ENCODE measurements around the gene ARHGEF12.

Gene ARHGEF12

DNA sequence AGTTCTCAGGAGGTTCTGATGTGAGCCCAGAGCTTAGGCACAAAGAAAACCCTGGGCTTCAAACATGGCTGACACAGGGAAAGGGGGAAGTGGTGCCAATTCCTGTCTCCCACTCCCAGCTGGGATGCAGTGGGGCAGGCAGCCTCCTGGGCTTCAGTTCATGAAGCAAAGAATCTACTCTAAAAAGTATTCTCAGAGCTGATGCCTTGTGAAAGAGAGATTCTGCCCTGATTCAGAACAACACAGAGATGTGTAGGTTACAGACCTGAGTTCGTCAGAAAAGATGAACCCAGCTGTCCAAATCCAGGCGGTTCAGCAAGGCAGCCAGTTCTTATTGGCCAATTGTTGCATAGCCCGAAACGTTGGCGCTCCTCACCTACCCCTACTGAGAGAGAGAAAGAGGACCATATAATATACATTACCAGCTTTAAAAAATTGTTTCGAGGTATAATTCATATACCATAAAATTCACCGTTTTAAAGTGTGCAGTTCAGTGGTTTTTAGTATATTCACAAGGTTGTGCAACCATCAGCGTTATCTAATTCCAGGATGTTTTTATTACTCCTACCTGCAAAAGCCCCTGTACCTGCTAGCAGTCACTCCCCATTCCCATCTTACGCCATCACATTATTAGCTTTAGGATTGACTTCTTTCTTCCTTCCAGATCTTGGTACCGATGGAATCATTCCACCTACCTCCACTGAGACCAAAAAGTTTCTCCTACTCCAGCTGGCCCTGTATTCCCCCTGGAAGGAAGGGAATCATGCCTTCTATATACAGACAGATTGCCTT lies 18.3 kb upstream of the ARHGEF12 start:
- DNase-seq (ENCODE audit: low spot score), result no peak

DNA sequence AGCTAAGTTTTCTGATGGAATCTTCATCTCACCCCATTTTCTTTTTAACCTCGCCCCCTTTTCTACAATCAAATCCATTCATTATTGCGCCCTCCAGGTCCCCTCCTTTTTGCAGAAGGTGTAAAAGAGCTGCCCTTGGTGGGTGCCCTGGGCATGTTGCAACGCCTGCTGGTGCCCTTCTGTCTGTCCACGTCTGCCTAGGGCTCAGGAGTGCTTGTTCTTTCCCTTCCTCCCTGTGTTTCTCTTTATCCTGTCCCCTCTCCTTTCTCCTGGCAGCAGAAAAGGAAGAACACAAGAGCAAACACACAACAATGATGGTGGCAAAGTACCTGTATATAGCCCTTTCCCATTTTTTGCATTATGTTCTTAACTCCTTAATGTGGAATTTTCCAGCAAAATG lies 17.3 kb upstream of the ARHGEF12 start:
- no peak for DNase-seq (ENCODE audit: low spot score)

DNA sequence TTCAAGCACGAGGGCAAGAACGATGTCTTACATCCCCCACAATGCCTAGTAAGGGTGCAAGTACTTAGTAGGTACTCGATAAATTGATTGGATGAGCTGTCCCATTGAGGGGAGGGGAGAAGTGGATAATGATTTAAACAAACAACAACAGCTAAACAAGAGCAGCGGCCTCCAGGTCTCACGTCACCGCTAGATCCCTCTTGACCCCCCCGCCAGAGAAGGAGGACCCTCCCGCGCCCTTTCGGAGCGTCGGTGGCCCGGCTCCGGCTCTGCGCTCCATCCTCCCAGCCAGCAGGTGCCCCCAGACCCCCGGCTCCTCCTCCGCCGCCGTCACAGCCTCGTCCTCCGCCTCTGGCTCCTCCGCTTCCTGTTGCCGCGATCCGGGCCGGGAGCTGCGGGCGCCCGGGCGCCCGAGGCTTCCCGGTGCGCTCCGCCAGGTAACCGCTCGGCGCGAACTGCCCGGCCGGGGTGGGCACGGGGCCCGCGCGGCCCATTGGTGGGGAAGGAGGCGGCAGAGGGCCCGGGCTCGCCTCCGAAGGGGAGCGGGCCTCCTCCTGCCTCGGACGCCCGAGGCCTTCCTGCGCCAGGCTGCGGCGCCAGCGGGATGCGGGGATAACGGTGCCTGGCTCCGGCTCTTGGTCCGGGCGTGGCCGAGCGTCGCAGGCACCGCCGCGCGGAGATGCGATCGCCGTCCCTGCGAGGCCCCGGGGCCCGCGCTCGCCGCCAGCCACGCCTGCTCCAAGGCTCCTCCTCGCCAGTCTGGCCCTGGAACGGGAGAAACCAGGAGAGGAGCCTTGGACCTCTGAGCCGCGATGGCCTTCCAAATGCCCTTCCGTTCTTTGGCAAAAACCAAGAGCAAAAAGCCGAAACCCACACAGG lies 11.0 kb upstream of the ARHGEF12 start, which contains the start of gene TLCD5:
Gene TLCD5 (plus strand): TSS at position 368 of the 879 bp plus-strand sequence. CDS start 2,143 bp downstream, outside the sequence.
- DNase-seq (ENCODE audit: low spot score), result peak; percentile 71

DNA sequence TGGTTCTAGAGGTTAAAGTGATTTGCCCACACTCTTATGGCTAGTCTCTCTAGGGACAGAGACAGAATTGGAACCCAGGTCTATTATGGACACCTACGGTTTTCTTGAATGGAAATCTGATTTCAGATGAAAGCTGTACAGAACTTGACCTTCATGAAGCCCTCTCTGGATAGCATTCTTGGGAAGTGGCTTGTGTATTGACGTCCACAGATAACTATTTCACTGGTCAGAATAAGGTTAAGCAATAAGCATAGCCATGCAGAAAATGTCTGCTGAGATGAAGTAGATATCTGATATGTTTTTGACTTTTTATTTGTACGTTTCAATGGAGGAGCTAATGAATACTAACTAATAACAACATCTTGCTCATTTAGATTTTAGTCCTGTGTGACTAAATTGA lies 10.0 kb upstream of the ARHGEF12 start:
- DNase-seq (ENCODE audit: low spot score), result no peak

DNA sequence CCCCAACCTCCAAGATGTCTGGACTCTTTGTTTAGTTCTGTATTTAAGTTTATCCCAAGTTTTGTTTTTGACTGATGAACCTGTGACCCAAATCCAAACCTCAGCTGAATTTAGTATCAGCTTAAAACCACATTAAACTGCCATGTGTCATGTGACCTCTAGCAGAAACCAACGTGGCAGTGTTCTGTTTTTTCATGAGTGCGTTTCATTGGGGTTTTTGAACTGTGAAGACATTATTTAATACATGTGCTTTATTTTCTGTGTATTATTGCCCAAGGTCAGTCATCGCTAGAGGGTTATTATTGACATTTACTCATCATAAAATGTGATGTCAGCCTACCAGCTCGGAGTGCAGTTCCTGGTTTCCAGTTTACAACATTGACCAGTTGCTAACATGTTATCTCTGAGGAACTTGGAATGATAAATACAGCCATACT lies 9.3 kb upstream of the ARHGEF12 start:
- DNase-seq (ENCODE audit: low spot score), result no peak

DNA sequence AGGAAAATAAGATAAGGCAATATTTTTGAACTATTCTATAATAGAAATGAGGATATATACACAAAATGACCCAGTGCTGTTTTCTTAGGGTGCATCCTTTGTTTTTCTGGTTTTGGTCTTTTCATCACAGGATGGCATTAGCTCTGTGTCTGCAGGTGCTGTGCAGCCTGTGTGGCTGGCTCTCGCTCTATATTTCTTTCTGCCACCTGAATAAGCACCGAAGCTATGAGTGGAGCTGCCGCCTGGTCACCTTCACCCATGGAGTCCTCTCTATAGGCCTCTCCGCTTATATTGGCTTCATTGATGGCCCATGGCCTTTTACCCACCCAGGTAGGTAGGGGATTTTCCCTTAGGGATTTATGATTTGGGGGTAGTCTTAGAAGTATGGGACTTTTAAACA lies 8.9 kb upstream of the ARHGEF12 start:
- no peak for DNase-seq (ENCODE audit: low spot score)

DNA sequence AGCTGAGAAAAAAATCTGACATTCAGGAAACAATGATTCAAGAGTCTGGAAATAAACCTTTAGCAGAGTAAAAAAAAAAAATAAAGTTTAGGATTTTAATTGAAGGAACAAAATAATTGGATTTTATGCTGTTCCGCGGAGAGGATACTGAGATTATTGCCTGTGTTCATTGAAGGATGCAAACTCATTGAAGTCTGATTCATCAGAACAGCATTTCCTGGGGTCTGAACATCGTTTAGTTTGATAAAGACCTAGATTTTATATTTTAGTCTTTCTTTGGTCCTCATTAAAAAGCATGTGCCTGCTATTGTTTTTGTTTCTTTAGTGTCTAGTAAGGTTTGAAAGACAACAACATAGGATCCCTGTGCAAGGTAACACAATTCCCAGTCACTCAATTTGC lies 6.7 kb upstream of the ARHGEF12 start:
- DNase-seq (ENCODE audit: low spot score), result no peak

DNA sequence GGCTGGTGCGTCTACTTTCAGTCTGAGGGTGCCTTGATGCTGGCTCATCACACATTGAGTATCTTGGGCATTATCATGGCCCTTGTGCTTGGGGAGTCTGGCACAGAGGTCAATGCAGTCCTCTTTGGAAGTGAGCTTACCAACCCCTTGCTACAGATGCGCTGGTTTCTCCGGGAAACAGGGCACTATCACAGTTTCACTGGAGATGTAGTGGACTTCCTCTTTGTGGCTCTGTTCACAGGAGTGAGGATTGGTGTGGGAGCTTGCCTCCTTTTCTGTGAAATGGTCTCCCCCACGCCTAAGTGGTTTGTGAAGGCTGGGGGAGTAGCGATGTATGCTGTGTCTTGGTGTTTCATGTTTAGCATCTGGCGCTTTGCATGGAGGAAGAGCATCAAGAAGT lies 6.2 kb upstream of the ARHGEF12 start:
- DNase-seq (ENCODE audit: low spot score), result no peak

DNA sequence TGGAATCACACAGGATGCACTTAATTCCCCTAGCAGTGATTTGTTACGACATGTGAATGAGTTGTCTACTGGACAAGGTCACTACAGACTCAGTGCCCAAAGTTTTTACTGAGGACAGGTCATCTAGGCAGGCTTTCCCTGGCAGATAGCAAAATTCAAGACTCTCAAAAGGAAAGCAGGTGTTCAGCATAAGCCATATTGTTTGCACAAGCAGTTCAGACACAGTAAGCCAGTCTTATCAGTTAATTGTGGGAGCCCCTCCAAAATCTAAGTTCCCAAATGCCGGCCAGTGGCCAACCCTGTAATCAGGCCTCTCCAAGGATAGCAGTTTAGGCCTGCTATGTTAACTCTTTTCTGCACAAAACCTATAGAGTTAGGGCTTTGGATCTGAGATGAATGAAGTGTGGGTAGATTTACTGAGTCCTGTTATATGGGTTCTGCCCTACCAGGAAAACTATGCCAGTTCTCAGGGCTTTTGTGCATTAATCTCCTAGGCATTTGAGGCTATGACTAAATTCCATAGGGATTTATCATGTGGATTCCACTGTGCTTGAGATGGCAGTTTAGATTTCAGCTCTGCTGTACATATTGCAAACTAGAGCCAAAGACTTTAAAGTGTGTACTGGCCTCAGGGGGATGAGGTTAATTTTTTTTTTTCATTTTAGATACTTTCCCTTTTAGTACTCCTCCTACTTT lies 4.8 kb upstream of the ARHGEF12 start:
- DNase-seq (ENCODE audit: low spot score), result no peak

DNA sequence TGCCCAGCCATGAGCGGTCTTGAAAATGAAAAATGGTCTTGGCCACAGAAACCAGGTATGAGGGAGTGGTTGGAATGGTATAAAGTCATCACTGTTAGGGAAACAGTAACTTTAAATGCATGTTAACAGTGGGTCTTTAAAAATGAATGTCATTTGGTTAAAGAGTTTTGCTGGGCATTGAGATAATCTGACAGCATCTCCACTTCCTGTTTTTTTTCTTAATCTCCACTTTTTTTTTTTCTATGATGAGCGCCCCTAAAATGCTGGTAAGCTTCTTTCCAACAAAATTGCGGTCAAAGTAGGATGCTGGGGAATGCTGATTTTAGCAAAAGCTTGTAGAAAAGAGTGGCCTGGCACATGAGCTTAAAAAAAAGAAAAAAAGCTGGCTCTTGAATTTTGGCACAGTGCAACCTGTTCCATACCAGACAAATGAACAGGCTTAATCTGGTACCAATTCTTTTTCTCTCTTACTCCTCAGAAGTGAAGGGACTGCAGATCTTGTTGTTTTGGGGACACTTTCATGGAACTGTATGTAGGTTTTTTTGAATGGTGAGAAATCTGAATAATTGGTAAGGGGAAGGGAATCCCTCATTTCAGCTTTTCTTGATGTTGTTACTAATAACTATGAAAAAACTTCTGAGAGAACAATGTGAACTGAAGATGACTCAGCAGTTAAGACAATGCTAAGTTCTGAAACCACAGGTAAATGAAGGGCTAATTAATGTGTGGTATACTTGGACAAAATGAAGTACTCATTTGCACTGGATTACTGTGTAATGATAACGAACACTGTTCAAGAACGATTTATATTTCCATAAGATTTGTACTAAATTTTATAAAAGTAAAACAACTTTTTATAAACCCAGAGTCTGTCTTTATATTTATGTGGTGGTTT lies 3.1 kb upstream of the ARHGEF12 start:
- DNase-seq (ENCODE audit: low spot score), result no peak

DNA sequence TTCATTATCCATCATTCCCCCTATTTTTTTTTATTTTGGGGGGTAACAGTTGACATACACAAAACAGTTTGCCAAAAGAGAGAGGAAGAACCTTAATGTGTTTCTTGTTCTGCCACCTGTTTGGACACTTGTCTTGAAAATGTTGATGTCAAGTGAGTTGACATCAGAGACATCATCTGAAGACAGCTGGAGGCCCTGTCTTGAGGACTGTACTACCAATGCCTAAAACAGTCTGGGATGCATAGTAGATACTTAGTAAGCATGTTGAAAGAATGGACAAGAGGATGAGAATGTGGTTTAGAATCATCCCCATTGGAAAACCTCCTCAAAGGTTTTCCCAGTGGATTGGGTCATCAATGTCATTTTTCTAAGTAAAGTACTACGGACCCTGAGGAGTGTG lies 2.4 kb upstream of the ARHGEF12 start:
- DNase-seq (ENCODE audit: low spot score), result no peak

DNA sequence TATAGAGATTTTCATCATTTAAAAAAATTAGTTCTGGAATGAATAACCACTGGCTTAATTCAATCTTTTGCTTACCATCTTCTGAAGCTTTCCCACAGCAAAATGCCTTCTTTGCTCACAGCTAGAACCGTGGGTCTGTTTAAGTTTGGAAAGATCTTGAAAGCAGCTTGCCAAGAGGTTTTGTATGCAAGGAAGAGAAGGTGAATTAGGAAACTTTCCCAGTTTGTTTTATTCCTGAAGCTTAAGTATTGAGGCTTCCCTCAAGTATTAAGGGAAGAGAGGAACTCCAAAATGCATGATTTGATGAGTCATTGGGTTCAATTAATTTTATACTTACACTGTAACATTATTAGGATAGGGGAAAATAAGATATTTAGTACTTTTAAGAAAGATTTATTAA lies 1.9 kb upstream of the ARHGEF12 start:
- no peak for DNase-seq (ENCODE audit: low spot score)

DNA sequence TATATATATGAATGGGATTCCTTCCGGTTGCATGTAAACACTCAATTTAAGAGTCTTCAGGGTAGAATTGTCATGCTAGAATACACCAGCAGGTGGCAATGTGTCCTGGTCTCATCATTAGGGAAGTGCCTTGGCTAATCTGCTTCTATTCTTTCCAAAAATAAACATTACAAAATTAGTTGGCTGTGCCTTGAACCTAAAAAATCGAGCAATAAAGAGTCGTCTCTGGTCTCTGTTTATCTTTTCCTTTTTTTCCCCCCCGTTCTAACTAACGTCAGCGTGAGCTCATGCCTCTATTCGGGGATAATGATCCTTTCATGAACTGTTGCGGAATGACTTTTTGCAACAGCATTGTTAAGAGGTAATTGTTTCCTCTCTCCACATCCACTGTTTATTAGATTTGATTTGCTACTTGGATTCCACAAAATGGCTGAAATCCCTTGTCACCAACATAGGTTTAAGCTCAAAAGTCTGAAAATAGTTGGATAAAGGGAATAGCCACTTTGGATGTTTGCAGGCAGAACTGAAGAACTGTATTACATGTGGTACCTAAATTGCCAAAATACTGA lies 1.2 kb upstream of the ARHGEF12 start:
- peak; percentile 52 for DNase-seq (ENCODE audit: low spot score)

DNA sequence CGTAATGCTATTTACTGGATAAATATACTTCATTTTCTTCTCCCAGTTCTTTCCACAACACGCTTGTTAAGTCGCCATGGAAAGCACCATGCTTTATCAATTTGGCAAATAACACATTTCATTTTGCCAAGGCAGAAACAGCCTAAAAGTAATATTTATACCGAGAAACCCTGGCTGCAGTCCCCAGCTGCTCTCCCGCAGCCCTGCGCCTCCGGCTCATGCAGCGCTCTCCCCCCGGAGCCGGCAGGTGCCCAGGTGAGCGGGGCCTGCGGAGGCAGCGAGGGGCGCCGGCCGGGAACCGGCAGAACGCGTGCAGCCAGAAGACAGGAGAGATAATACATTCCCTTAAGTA lies 681 bp upstream of the ARHGEF12 start:
- peak; percentile 10 for DNase-seq (ENCODE audit: low spot score)

DNA sequence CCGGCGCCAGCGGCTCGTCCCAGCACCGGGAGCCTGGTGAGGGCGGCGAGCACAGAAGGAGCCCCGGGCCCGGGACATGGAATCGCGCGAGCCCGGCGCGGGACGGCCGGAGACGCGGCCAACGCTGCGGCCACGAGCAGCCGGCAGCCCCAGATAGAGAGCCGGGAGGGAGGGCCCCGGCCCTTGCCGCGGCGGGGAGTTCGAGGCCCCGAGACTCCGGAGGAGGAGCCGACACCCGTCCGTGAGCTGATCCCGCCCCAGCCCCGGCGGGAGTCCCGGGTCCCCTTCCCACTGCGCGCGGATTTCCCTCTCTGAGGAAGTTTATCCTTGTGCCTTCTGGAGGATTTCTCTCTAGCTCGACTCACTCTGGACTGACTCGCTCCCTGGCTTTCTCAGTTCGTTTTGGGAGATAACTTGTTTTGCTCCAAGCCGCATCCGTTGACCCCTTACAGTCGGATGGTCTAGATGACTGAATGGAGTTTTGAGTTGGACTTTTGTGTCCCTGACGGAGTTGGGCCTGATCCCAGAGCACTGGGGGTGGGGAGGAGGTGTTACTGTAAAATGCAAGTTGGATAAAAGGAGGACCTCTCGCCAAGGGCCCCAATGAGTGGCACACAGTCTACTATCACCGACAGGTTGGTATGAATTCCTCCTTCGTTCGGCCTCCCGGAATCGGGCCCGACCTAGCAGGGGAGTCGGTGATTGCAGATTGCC lies 585 bp downstream of the ARHGEF12 start:
- DNase-seq (ENCODE audit: low spot score), result peak; percentile 3

DNA sequence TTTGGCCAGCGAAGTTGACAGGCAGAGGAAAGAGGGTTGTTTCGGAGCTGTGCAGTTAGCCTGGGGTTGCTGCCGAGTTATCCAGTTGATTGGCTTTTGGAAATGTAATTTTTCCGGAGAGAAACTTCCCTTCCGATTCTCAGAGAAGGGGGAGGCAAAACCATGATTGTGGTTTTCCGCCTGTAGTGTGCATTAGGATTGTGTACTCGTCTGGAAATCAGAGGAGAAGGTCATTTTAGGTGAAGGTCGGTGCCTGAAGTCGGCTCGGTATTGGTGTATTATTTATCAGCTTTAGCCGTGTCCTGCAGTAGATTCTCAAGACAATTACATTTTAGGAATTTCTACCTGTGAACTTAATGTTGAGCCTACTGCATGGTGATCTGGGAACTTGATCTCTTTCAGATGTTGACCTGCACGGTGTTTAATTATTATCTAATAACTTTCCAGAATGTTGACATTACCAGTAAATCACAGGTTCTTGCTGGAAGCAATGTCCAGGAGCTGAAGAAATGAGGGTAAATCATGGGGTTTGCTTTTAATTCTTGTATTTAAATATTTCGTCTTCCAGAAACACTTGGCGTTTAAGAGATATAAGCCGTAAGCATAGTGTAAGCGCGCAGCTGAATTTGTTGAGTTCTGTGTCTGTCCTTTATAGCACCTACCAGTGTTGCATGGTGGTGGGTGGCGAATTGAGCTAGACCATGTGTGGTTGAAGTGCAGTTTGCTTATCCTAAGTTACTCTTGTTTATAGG lies 1.3 kb downstream of the ARHGEF12 start:
- DNase-seq (ENCODE audit: low spot score), result peak; percentile 12

DNA sequence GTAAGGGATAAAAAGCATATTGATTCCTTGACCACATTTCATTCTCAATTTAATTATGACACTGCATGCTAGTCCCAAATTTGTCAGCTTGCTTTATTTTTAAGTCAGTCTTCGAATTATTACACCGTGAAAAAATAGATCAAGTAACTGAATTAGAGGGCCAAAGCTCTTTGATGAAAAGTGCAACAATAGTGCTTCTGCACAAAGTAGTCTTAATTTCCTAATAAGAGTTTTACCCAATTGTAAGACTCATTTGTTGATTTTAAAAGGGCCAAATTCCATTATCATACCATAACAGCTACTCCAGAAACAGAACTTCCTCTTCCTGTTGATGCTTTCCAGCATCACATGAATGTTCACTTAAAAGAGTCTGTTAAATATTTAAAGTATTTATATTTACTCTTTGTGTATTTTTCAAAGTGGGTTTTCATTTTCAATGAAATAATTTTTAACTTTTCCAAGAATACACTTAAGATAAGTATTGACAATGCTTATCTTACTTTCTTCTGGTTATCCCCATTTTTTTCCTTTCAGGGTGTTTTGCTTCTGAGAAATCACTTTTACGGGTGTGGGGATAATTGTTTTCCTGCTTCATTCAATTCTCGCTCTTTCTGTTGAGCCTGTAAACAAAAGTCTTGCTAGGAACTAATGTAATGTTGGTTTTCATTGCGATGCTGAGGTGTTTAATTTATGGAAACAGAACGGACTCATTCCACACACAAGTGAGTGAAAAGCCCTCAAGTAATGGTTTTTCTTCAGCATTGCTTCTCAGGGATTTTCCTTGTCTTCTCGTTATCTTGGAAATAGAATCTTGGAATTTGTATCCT lies 2.1 kb downstream of the ARHGEF12 start:
- DNase-seq (ENCODE audit: low spot score), result no peak

DNA sequence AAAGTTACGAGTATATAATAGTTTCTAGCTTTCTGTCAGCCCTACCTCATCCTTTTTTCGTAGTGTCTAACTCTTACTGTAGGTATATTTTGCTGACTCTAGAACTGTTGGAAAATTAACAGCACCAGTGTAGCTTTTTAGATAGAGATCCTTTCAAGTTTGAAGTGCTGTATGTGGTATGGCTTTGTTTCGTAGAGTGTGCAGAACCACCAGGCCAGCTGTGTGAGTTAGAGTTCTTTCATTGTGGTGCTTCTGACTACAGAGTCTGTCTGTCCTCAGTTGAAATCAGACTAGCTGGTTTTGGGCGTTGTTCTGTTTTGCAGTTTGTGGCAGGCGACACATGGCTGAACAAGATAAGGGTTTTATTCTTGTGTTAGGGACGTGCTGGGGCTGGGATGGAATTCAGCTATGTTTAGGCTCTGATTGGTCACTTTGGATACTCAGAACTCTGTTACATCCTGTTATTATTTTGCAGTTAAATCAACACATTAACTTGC lies 3.2 kb downstream of the ARHGEF12 start:
- no peak for DNase-seq (ENCODE audit: low spot score)
